Hindlimb muscle (tissue), 1 donor: ENCODE measurements around the gene PRSS22. TPM values are rescaled to one million over a fixed set of nuclear protein-coding genes. Genes with fewer than 3 reads are reported as not detected.

Source experiments
- DNase-seq: peaks from one replicate; pipeline ENCODE4 v3.0.0-alpha.2; 2013
- polyA plus RNA-seq: library from polyadenylated mRNA; unstranded; fragments of 120-200 nt; gene quantifications from one replicate; pipeline ENCODE4 v1.2.1, GENCODE V29; 2013; ENCODE audit not compliant: insufficient read length

Gene PRSS22
- polyA plus RNA-seq, 1 donor = not detected

- no peak for DNase-seq
These were observed 5.1 kb downstream of the PRSS22 start for GRCh38 chr16:2852731-2853507.

DNA sequence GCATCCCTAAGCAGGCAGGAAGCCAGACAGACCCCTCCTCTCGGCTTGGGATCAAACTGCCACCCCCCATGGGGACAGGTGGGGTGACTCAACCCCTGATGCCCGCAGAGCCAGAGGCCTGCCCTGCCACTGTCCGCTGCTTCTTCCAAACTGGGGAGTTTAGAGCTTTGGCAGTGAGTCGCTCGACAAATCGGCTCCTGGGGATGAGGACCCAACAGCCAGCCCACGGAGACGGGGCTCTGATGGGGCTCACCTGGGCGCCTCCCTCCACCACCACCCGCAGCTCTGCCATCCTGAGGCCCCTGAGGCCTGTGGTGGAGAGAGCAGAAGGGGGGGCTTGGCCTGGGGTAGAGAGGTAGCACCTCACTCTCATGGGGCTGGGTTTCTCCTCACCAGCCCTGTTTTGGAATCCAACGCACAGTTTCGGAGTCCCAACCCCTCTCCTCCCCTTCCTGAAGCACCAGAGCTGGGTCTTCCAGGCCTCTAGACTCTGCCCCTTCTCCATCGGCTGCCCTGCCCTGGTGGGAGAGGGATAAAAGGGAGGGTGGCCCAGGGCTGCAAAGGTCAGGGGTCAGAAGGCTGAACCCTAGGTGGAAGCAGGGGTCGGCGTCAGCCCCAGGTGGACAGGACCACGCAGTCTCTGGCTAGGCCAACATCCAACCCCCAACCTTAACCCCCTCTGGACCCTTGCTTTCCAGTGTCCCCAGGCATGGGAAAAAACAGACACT lies 5.8 kb downstream of the PRSS22 start:
- DNase-seq = no peak

DNA sequence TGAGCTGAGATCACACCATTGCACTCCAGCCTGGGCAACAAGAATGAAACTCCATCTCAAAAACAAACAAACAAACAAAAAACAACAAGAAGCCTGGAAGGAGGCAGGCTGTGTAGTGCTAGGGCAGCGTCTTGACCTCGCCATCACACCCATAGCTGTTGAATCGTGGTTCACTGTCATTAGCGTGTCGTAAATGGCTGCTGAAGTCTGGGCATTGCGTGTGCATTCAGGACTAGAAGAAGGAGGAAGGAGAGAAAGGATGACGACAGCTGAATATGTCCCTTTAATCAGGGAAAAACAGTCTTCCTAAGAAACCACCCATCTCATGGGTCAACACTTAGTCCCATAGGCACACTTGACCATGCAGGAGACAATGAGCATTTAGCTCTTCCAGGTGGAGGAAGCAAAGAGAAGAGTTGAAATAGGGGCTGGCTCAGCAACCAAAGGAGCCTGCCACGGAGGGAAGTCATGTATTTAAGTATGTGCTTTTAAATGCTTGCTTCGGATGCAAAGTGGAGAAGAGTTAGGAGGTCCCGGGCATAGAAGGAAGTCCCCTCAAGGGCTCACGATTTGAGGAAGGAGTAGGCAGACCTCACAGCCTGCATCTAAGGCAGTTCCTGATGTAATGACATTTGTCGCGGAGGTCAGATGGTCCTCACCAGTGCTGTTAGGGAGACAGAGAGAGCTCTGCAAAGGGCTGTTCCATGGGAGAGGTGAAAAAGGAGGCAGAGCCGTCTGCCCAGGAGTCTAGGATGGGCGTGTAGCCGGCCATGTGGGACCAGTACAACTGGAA lies 8.8 kb downstream of the PRSS22 start:
- DNase-seq = no peak

GRCh38 chr16:2846511-2847310 lies 11.3 kb downstream of the PRSS22 start:
- no peak for DNase-seq

- no peak for DNase-seq
These were observed 12.9 kb downstream of the PRSS22 start for GRCh38 chr16:2845116-2845515.

DNA sequence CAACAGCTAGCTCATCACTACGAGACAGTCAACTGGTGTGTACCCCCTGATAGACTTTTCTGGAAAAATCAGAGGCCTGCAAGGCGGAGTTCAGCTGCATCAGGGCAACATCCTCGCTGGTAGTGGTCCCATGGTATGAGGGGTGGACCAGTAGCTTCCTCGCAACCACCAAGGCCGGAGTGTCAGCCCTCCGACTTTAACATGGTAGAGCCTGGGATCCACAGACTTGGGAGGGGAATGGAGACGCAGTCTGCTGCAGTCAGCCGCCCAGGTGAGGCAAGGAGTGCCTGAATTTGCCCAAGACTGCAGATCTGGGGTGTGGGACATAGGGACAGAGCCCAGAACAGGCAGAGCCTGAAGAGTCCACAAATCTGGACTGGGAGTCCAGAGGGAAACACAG lies 14.4 kb downstream of the PRSS22 start:
- DNase-seq = no peak

GRCh38 chr16:2842340-2843000 lies 15.5 kb downstream of the PRSS22 start:
- peak; percentile 27 for DNase-seq

GRCh38 chr16:2841606-2842339 lies 16.2 kb downstream of the PRSS22 start:
- no peak for DNase-seq

DNA sequence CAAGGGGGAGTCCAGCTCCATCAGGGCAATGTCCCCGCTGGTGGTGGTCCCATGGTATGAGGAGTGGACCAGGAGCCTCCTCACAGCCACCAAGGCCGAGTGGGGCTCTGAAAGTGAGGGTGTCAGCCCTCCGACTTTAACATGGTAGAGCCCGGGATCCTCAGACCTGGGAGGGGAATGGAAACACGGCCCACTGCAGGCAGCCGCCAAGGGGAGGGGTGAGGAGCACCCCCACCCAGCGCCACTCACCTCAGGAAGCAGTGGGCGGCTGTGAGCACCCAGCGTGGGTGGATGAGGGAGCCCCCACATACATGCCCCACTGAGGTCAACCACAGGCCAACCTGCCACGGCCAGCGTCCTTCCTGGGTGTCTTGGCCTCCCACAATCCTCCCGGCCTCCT lies 17.1 kb downstream of the PRSS22 start:
- DNase-seq = no peak

DNA sequence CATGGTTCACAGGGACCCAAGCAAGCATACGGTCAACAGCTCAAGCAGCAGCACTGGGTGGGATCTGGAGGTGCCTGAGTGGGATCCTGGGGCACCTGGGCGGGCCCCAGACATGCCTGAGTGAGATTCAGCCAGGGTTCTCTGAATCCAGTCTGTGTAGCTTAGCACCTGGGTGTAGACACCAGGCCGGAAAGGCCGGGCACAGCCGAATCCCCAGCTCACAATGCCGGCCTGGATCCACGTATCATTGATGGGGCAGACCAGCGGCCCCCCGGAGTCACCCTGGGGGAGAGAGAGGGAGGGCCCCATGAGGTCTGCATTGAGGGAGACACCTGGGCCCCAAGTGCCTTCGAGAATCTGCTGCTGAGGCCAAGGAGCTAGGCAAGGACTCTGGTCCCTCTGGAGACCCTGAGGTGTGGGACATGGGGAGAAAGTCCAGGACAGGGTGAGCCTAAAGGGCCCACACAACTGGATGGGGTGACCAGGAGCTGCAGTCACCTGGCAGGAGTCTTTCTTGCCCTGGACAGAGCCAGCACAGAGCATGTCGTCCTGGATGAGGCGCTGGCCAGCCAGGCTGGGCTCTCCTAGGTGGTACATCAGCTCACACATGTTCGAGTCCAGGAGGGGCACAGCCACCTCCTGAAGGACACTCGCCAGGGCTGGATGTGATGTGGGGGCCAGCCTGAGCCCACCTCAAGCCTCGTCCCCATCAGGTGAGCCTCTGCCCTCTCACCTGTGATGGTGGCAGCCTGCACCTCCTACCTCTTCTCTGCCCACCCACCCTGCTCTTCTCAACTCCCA lies 18.1 kb downstream of the PRSS22 start:
- no peak for DNase-seq

- peak; percentile 51 for DNase-seq
These were observed 19.0 kb downstream of the PRSS22 start for GRCh38 chr16:2838928-2839327.

DNA sequence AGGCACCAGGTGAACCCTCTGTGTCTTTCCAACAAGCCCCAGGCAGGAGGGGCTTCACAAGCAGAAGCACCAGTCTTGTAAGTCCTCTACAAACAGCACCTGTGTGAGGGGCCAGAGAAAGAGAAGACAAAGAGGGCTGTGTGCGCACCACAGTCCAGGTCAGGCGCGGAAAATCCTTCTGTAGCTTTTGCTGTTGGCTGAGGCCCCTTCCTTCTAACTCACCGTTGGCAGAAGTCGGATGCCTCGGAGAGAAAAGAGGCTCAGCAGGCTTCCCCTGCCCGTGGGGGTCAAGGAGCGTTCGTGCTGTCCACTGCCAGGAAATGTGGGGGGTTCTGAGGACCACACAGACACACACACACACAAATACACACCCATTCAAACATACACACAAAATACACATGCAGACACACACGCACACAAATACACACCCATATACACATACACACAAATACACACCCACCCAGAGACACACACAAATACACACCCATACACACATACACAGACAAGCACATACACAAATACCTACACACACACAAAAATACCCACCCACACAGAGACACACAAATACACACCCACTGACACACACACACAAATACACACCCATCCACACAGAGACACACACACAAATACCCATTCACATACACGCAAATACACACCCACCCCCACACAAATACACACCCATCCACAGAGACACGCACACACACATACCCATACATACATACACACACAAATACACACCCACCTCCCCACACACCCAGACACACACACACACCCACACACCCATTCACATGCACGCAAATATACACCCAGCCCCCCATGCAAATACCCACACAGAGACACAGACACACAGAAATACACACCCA lies 21.1 kb downstream of the PRSS22 start:
- no peak for DNase-seq

DNA sequence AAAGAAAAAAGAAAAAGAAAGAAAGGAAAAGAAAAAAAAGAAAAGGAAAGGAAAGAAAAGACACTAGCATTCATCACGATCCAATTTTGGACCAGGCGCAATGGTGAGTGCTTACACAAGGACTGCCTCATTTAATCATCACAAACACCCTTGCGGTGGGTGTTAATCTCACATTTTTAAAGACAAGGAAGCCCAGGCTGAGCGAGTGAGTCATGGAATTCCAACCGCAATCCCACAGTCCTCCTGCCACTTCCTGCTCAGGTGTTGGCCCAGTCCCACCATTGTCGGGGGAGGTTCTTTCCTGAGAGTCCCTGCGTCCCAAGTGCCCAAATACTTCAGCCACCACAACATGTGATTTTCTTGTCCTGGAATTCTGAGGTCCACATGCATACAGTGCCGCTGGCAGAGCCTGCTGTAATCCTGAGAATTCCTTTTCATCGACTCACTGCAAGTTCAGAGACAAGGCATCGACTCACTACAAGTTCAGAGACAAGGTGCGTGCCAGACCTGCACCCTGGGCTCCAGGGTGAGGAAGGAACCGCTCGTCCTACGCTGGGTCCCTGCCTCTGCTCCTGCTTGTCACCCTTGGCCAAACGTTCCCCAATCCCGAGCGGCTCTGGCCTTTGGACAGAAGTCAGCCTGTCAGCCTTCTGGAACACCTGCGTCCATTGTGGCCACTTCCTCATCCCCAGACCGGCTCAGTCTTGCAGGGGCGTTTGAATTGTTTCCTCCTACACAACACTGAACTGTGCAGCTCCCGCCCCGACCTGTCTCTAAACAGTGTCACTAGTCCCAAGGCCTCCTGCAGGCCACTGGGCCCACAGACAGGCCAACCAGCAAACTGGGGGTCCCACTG lies 22.1 kb downstream of the PRSS22 start:
- no peak for DNase-seq

DNA sequence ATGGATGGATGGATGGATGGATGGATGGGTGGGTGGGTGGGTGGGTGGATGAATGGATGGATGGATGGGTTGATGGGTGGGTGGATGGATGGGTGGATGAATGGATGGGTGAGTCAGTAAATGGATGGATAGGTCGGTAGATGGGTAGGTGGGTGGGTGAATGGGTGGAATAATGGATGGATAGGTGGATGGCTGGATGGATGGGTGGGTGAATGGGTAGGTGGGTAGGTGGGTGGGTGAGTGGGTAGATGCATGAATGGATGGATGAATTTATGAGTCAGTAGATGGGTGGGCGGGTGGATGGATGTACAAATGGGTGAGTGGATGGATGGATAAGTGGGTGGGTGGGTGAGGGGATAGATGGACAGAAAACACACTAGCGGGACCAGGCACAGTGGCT lies 23.0 kb downstream of the PRSS22 start:
- no peak for DNase-seq

DNA sequence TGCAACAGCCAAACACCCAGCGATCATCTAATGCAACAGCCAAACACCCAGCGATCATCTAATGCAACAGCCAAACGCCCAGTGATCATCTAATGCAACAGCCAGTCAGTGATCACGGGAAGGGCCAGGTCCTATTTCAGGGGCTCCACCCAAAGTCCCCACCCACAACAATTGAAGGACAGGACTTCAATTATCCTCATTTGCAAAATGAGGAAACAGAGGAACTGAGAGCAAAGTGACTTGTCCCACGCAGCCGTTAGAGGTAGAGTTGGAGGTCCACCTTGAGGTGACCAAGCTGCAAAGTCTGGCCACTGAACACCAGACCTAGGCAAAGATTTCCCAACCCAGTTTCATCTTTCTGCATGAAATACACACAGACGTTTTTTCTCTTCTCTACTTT lies 24.2 kb downstream of the PRSS22 start:
- DNase-seq = no peak

GRCh38 chr16:2831203-2831602 lies 26.8 kb downstream of the PRSS22 start:
- no peak for DNase-seq

- DNase-seq = no peak
These were observed 27.6 kb downstream of the PRSS22 start for GRCh38 chr16:2830355-2830695.
